OCI-LY7 (cell line): ENCODE measurements around the gene E2F4. TPM values are rescaled to one million over a fixed set of nuclear protein-coding genes. Genes with fewer than 3 reads are reported as not detected.

Source experiments
- BruUV-seq: library from RNA; stranded (reverse); fragments of 400-500 nt; replicated peaks from 2 replicates; lab custom pipeline; 2021; lab: Mats Ljungman, UMichigan
- CTCF ChIA-PET: fragments of 300-600 bp; sonication (Branson Sonifier 250); formaldehyde crosslinking; loops from one replicate; lab custom pipeline; 2022; ENCODE audit warnings: antibody characterized with exemption; ENCODE audit not compliant: unreplicated experiment; lab: Charles Lee
- POLR2A ChIA-PET: fragments of 300-600 bp; sonication (Branson Sonifier 250); formaldehyde crosslinking; loops from one replicate; lab custom pipeline; 2022; ENCODE audit warnings: antibody characterized with exemption; lab: Charles Lee
- DNase-seq: peaks from one replicate; pipeline ENCODE4 v3.0.0-alpha.2; 2015; ENCODE audit warnings: low spot score
- H2AFZ ChIP-seq: fragments of 200-600 bp; sonication (generic), shearing (Covaris generic); 2 replicates; pipeline ENCODE4 v1.6.1; 2014; ENCODE audit warnings: mild to moderate bottlenecking, antibody characterized with exemption, low read length, moderate library complexity
- H3K27ac ChIP-seq: fragments of 200-600 bp; sonication (generic); 2 replicates; pipeline ENCODE4 v1.5.1; 2014; ENCODE audit warnings: mixed run types, low read depth, mild to moderate bottlenecking, moderate library complexity, low read length, inconsistent platforms; ENCODE audit not compliant: poor library complexity, severe bottlenecking
- H3K36me3 ChIP-seq: fragments of 200-600 bp; sonication (generic); 2 replicates; pipeline ENCODE4 v1.6.1; 2014; ENCODE audit warnings: mild to moderate bottlenecking, antibody characterized with exemption, low read length, moderate library complexity, mixed read lengths; ENCODE audit not compliant: insufficient read depth
- H3K4me1 ChIP-seq: fragments of 200-600 bp; sonication (generic); 2 replicates; pipeline ENCODE4 v1.5.1; 2014; ENCODE audit warnings: mild to moderate bottlenecking, low read length; ENCODE audit not compliant: insufficient read depth, poor library complexity, severe bottlenecking
- H3K4me2 ChIP-seq: fragments of 200-600 bp; sonication (generic); 2 replicates; pipeline ENCODE4 v1.6.1; 2014; ENCODE audit warnings: mild to moderate bottlenecking, low read length
- H3K4me3 ChIP-seq: fragments of 200-600 bp; sonication (generic); 2 replicates; pipeline ENCODE4 v1.5.1; 2014; ENCODE audit warnings: mild to moderate bottlenecking, low read depth, low read length; ENCODE audit not compliant: poor library complexity, severe bottlenecking
- H3K79me2 ChIP-seq: fragments of 200-600 bp; sonication (generic); 2 replicates; pipeline ENCODE4 v1.6.1; 2016; ENCODE audit warnings: low read depth, mild to moderate bottlenecking, low read length, moderate library complexity, mixed read lengths; ENCODE audit not compliant: insufficient read depth
- H3K9me2 ChIP-seq: fragments of 200-600 bp; sonication (generic); 2 replicates; pipeline ENCODE4 v1.6.1; 2016; ENCODE audit warnings: mild to moderate bottlenecking, low read length, mixed read lengths; ENCODE audit not compliant: insufficient read depth
- H3K9me3 ChIP-seq: fragments of 200-600 bp; sonication (generic); 2 replicates; pipeline ENCODE4 v1.6.1; 2014; ENCODE audit warnings: mild to moderate bottlenecking, mixed run types, low read length, mixed read lengths
- H4K20me1 ChIP-seq: fragments of 200-600 bp; sonication (generic); 2 replicates; pipeline ENCODE4 v1.6.1; 2014; ENCODE audit warnings: mild to moderate bottlenecking, antibody characterized with exemption, low read length, moderate library complexity, mixed read lengths; ENCODE audit not compliant: insufficient read depth
- CTCF ChIP-seq: fragments of 200-600 bp; sonication (generic); conservative IDR thresholded peaks from 2 replicates; pipeline ENCODE4 v1.5.1; 2014; ENCODE audit warnings: mild to moderate bottlenecking, antibody characterized with exemption, low read length, moderate library complexity, mixed read lengths
- EZH2phosphoT487 ChIP-seq: fragments of 200-600 bp; sonication (generic); IDR thresholded peaks from 2 replicates; pipeline ENCODE4 v1.6.1; 2018; ENCODE audit warnings: low read depth, borderline replicate concordance, mild to moderate bottlenecking, mixed run types, antibody characterized with exemption, low read length, moderate library complexity, mixed read lengths
- intact Hi-C: fragments of 100-400 bp; cut with micrococcal nuclease; formaldehyde crosslinking; loops from one replicate; pipeline ENCODE4 v1.10.0; 2022; ENCODE audit not compliant: unreplicated experiment
- total RNA-seq, 2 experiments: library from RNA; depleted of rRNA in 1 of 2; stranded (reverse); fragments of >200 nt in 1 of 2; shearing (Covaris generic) in 1 of 2; gene quantifications; 2 replicates each; pipeline ENCODE4 v1.2.3, GENCODE V29; 2014 to 2022

The E2F4 gene
- total RNA-seq, 2 experiments from 2014 or later: 124 to 157 TPM

- Histone ChIP-seq H3K27ac (no peak overlapping the region), H2AFZ (no peak overlapping the region), H3K4me1 (peaks cover 28% of the 10 kb centered on the region), H3K36me3 (peaks cover 21% of the 10 kb centered on the region; the same call in 1 of the 2 replicates), H3K9me2 (no peaks in the 10 kb centered on the region), H4K20me1 (no peaks in the 10 kb centered on the region), H3K4me2 (no peak overlapping the region), H3K4me3 (no peak overlapping the region), H3K9me3 (no peaks in the 10 kb centered on the region), H3K79me2 (no peaks in the 10 kb centered on the region)
- BruUV-seq: no TSS peak
- intact Hi-C loops: no loop called here
- POLR2A ChIA-PET: interaction anchor here (0.5 kb wide), 1 partner anchor 169 kb away, joined by 3 read pairs; no protein-coding TSS in a partner anchor
- DNase-seq: no peak
- no peak for TF ChIP-seq CTCF
- no peak for TF ChIP-seq EZH2phosphoT487
- CTCF ChIA-PET: interaction anchor here (1.7 kb wide), 1 partner anchor 12 kb away, joined by 3 read pairs; the partner anchor contains the start of gene TMEM208
Observed at GRCh38 chr16:67238806-67239470, 47.0 kb downstream of the E2F4 start.

GRCh38 chr16:67240506-67240905, 48.6 kb downstream of the E2F4 start:
- no TSS peak for BruUV-seq
- POLR2A ChIA-PET: interaction anchor here (0.7 kb wide), 2 partner anchors 242 to 288 kb away, joined by 3 to 9 read pairs; no protein-coding TSS in a partner anchor
- no peaks in the 10 kb centered on the region; the same call in 1 of the 2 replicates for H3K79me2 ChIP-seq
- peaks cover 43% of the 10 kb centered on the region for H3K4me1 ChIP-seq
- no peak overlapping the region for H3K4me3 ChIP-seq
- H3K27ac ChIP-seq: no peak overlapping the region
- intact Hi-C loops: no loop called here
- no peak overlapping the region for H3K4me2 ChIP-seq
- peaks cover 21% of the 10 kb centered on the region; the same call in 1 of the 2 replicates for H3K36me3 ChIP-seq
- no peaks in the 10 kb centered on the region for H3K9me2 ChIP-seq
- no peak for DNase-seq
- CTCF ChIA-PET: no interaction called here
- no peaks in the 10 kb centered on the region for H4K20me1 ChIP-seq
- H3K9me3 ChIP-seq: no peaks in the 10 kb centered on the region
- TF ChIP-seq CTCF (no peak), EZH2phosphoT487 (no peak)
- H2AFZ ChIP-seq: no peak overlapping the region
